K562 (cell line): ENCODE data around the gene CTBS. TPM values are rescaled to one million over a fixed set of nuclear protein-coding genes. Genes with fewer than 3 reads are reported as not detected.
A peak's percentile ranks its signal among the peaks of the same experiment; 100 is the strongest.

Source experiments
- ATAC-seq: fragments of 200-7000 bp; cut with Tn5 transposase; 3 replicates; pipeline ENCODE4 v1.9.1; 2020; ENCODE audit warnings: moderate library complexity
- BruUV-seq: library from RNA; stranded (reverse); fragments of 400-500 nt; replicated peaks from 2 replicates; lab custom pipeline; 2021; lab: Mats Ljungman, UMichigan
- CTCF ChIA-PET: fragments of 300-600 bp; formaldehyde crosslinking; extraction: SDS; loops from one replicate; lab custom pipeline; 2021; ENCODE audit warnings: low intra/inter-chr PET ratio; lab: Yijun Ruan, JAX
- POLR2A ChIA-PET: fragments of 300-600, 350-650 bp; sonication (Branson Sonifier 250); formaldehyde crosslinking; extraction: SDS; loops from one replicate; lab custom pipeline; 2021; ENCODE audit warnings: antibody characterized with exemption, inconsistent platforms; lab: Yijun Ruan, JAX
- DNase-seq, 4 experiments: peaks; one replicate each; pipeline versions ENCODE4 v3.0.0 to v3.0.0-alpha.2; 2011 to 2018; ENCODE audit warnings: low spot score in 3 of 4, mixed read lengths in 3 of 4; ENCODE audit errors: extremely low read depth in 1 of 4
- FAIRE-seq: peaks from 2 replicates; lab custom pipeline; 2011; peaks lifted over from hg19 to GRCh38; lab: Jason Lieb, UNC
- H2AFZ ChIP-seq: 2 replicates; pipeline ENCODE4 v1.6.0; 2011; ENCODE audit warnings: low read depth, low read length, control low read depth, inconsistent platforms
- H3K27ac ChIP-seq: fragments of 200-600 bp; 3 replicates; pipeline ENCODE4 v1.8.0; 2011; ENCODE audit warnings: low read depth, mild to moderate bottlenecking, control low read depth, inconsistent platforms, low read length, moderate library complexity, mixed read lengths; ENCODE audit errors: extremely low read depth
- H3K27me3 ChIP-seq, 2 experiments: fragments of 300-600 bp in 1 of 2; 2 replicates in 1 of 2; 3 replicates in 1 of 2; pipeline versions ENCODE4 v1.6.0 to v1.8.0; 2011; ENCODE audit warnings: inconsistent platforms in 2 of 2, low read length in 2 of 2, mild to moderate bottlenecking in 1 of 2, mixed read lengths in 1 of 2, moderate library complexity in 1 of 2; ENCODE audit not compliant: control insufficient read depth in 2 of 2, insufficient read depth in 2 of 2
- H3K36me3 ChIP-seq: fragments of 300-600 bp; 3 replicates; pipeline ENCODE4 v1.8.0; 2011; ENCODE audit warnings: mild to moderate bottlenecking, low read length, inconsistent platforms; ENCODE audit not compliant: control insufficient read depth, insufficient read depth
- H3K4me1 ChIP-seq, 2 experiments: fragments of 200-600 bp in 1 of 2; replicated peaks in 1 of 2; 2 replicates in 1 of 2; 3 replicates in 1 of 2; pipeline versions ENCODE4 v1.5.1 to v1.8.0; 2011; ENCODE audit warnings: inconsistent platforms in 2 of 2, low read length in 2 of 2, mild to moderate bottlenecking in 1 of 2, mixed read lengths in 1 of 2, moderate library complexity in 1 of 2; ENCODE audit not compliant: control insufficient read depth in 2 of 2, insufficient read depth in 2 of 2
- H3K4me2 ChIP-seq: 2 replicates; pipeline ENCODE4 v1.6.1; 2011; ENCODE audit warnings: low read length, control low read depth, inconsistent platforms, mixed read lengths; ENCODE audit not compliant: insufficient read depth
- H3K4me3 ChIP-seq: fragments of 200-600 bp; sonication (generic), shearing (Covaris generic); 2 replicates; pipeline ENCODE4 v1.5.1; 2016; ENCODE audit warnings: control low read depth, inconsistent platforms
- H3K79me2 ChIP-seq: fragments of 200-600 bp; 3 replicates; pipeline ENCODE4 v1.8.0; 2011; ENCODE audit warnings: low read length, inconsistent platforms; ENCODE audit not compliant: control insufficient read depth, insufficient read depth
- H3K9ac ChIP-seq, 2 experiments: 2 replicates each; pipeline versions ENCODE4 v1.6.0 to v1.6.1; 2011; ENCODE audit warnings: low read depth in 2 of 2, low read length in 2 of 2, control low read depth in 1 of 2, inconsistent platforms in 1 of 2, mild to moderate bottlenecking in 1 of 2, mixed read lengths in 1 of 2; ENCODE audit not compliant: insufficient read depth in 1 of 2
- H3K9me1 ChIP-seq: one replicate; pipeline ENCODE4 v1.6.0; 2011; ENCODE audit warnings: inconsistent platforms, mild to moderate bottlenecking, low read length, moderate library complexity; ENCODE audit not compliant: control insufficient read depth, insufficient read depth
- H3K9me3 ChIP-seq: replicated peaks from 2 replicates; pipeline ENCODE4 v1.5.1; 2011; ENCODE audit warnings: low read depth, low read length, inconsistent platforms; ENCODE audit not compliant: control insufficient read depth, insufficient read depth
- H4K20me1 ChIP-seq: replicated peaks from 2 replicates; pipeline ENCODE4 v1.6.1; 2011; ENCODE audit warnings: low read length, inconsistent platforms, mixed read lengths; ENCODE audit not compliant: control insufficient read depth, insufficient read depth
- ARID2 ChIP-seq: fragments of 450-650 bp; IDR thresholded peaks from 2 replicates; pipeline ENCODE4 v1.6.1; 2017; ENCODE audit warnings: antibody characterized with exemption, mild to moderate bottlenecking
- BRD9 ChIP-seq: fragments of 450-650 bp; IDR thresholded peaks from 2 replicates; pipeline ENCODE4 v1.6.1; 2018; ENCODE audit warnings: low read depth; ENCODE audit not compliant: partially characterized antibody
- ELF1 ChIP-seq: fragments of 200-800 bp; sonication (Bioruptor generic); IDR thresholded peaks from 2 replicates; pipeline ENCODE4 v1.6.1; 2016; ENCODE audit warnings: missing genetic modification characterization, missing compliant biosample characterization
- FOSL1 ChIP-seq: fragments of 200-800 bp; sonication (Bioruptor generic); conservative IDR thresholded peaks from 2 replicates; pipeline ENCODE4 v1.6.1; 2016; ENCODE audit warnings: missing genetic modification characterization, missing compliant biosample characterization
- FOXK2 ChIP-seq, 2 experiments: fragments of 450-650 bp; IDR thresholded peaks in 1 of 2; conservative IDR thresholded peaks in 1 of 2; 2 replicates each; pipeline ENCODE4 v1.6.1; 2016; ENCODE audit warnings: low read depth in 2 of 2, mild to moderate bottlenecking in 1 of 2
- FOXP1 ChIP-seq: sonication (generic); formaldehyde crosslinking; IDR thresholded peaks from 2 replicates; pipeline ENCODE4 v1.8.0; 2022; ENCODE audit warnings: mild to moderate bottlenecking, missing genetic modification reagents
- IFI16 ChIP-seq: fragments of 250-450 bp; sonication (Bioruptor Pico); IDR thresholded peaks from 2 replicates; pipeline ENCODE4 v2.1.2; 2022; ENCODE audit warnings: mild to moderate bottlenecking, inconsistent platforms
- JUND ChIP-seq, 2 experiments: IDR thresholded peaks; 2 replicates in 1 of 2; 3 replicates in 1 of 2; pipeline ENCODE4 v1.6.1; 2011; ENCODE audit warnings: borderline replicate concordance in 2 of 2, low read depth in 2 of 2, low read length in 2 of 2, improper control_type of control experiment in 1 of 2, missing biosample characterization in 1 of 2, missing genetic modification characterization in 1 of 2, missing genetic modification reagents in 1 of 2
- MAFF ChIP-seq: IDR thresholded peaks from 2 replicates; pipeline ENCODE4 v1.6.1; 2012; ENCODE audit warnings: low read length, improper control_type of control experiment
- MYC ChIP-seq, 2 experiments: fragments of 250-450 bp in 1 of 2; sonication (Bioruptor Pico) in 1 of 2; IDR thresholded peaks; 2 replicates each; pipeline versions ENCODE4 v1.5.1 to v1.6.1; 2012 to 2021; ENCODE audit warnings: low read depth in 2 of 2, borderline replicate concordance in 1 of 2, improper control_type of control experiment in 1 of 2, low read length in 1 of 2, mild to moderate bottlenecking in 1 of 2, moderate library complexity in 1 of 2
- NEUROD1 ChIP-seq: fragments of 150-350 bp; IDR thresholded peaks from 2 replicates; pipeline ENCODE4 v1.6.1; 2014; ENCODE audit warnings: borderline replicate concordance, low read length, low read depth; ENCODE audit not compliant: partially characterized antibody
- RBM22 ChIP-seq: fragments of 200-400 bp; formaldehyde crosslinking; IDR thresholded peaks from 2 replicates; pipeline ENCODE4 v1.6.1; 2018; ENCODE audit warnings: low read length, low read depth; ENCODE audit not compliant: poor library complexity, severe bottlenecking
- SAP30 ChIP-seq: fragments of 200-600 bp; sonication (generic); IDR thresholded peaks from 2 replicates; pipeline ENCODE4 v1.6.1; 2012; ENCODE audit warnings: borderline replicate concordance, low read depth, mild to moderate bottlenecking, moderate library complexity, low read length, control low read depth, inconsistent platforms; ENCODE audit not compliant: insufficient read depth, poor library complexity, severe bottlenecking
- SMC3 ChIP-seq: conservative IDR thresholded peaks from 2 replicates; pipeline ENCODE4 v1.6.1; 2011; ENCODE audit warnings: low read depth, low read length, improper control_type of control experiment; ENCODE audit not compliant: insufficient read depth
- TCF3 ChIP-seq: sonication (generic); formaldehyde crosslinking; IDR thresholded peaks from 2 replicates; pipeline ENCODE4 v1.4.0; 2020; ENCODE audit warnings: mild to moderate bottlenecking, missing genetic modification reagents
- TCF7 ChIP-seq: sonication (generic); IDR thresholded peaks from 2 replicates; pipeline ENCODE4 v1.6.1; 2016; ENCODE audit warnings: antibody characterized with exemption, borderline replicate concordance
- ZNF384 ChIP-seq: IDR thresholded peaks from 2 replicates; pipeline ENCODE4 v1.6.1; 2012; ENCODE audit warnings: low read depth, low read length, improper control_type of control experiment
- WGBS: fragments of 100-300 bp; shearing (Covaris generic); methylation state at CpG from one replicate; pipeline ENCODE4 v1.1.6; 2016; ENCODE audit warnings: low coverage, mixed read lengths; ENCODE audit not compliant: insufficient coverage; ENCODE audit errors: missing lambda C conversion rate; 5-methylcytosine and 5-hydroxymethylcytosine counted together
- in situ Hi-C: fragments of 300-500 bp; cut with MboI; formaldehyde crosslinking; loops from 4 replicates; pipeline ENCODE4 v1.15.0; 2018; ENCODE audit warnings: inconsistent platforms, mixed read lengths
- intact Hi-C: fragments of 100-400 bp; cut with micrococcal nuclease; formaldehyde crosslinking; loops from 2 replicates; pipeline ENCODE4 v1.14.2; 2022
- polyA plus RNA-seq, 8 experiments: library from polyadenylated mRNA; depleted of rRNA in 4 of 8; stranded (reverse) in 5 of 8; unstranded in 3 of 8; fragments of >200 nt; fragmentation: Nextera tagmentation in 2 of 8; fragmentation: Illumina TruSeq in 1 of 8; extraction: Ambion mirVana in 2 of 8; extraction: Trizol in 1 of 8; gene quantifications; 2 replicates each; pipeline versions ENCODE4 v1.2.1 to v1.2.3, GENCODE V29; 2011 to 2014; ENCODE audit warnings: inconsistent platforms in 1 of 8, missing spikeins in 1 of 8
- total RNA-seq, 7 experiments: library from RNA; depleted of rRNA in 6 of 7; stranded (reverse); fragments of >200 nt in 6 of 7; fragmentation: Illumina TruSeq in 2 of 7; extraction: Trizol in 2 of 7; gene quantifications; 2 replicates each; pipeline versions ENCODE4 v1.2.1 to v1.2.3, GENCODE V29; 2011 to 2021; ENCODE audit warnings: low replicate concordance in 1 of 7
- TF ChIP-seq, protein P1 (sequence below): fragments of 450-650 bp; IDR thresholded peaks from 2 replicates; pipeline ENCODE4 v1.6.1; 2014; ENCODE audit warnings: low read depth, mild to moderate bottlenecking, moderate library complexity, borderline replicate concordance

The CTBS gene
- total and polyA plus RNA-seq, 9 of the 15 experiments (the other 6 are each of a cell fraction or from before 2014, with no cell fraction given) = 3.0 to 19.8 (median 9.9) TPM

DNA sequence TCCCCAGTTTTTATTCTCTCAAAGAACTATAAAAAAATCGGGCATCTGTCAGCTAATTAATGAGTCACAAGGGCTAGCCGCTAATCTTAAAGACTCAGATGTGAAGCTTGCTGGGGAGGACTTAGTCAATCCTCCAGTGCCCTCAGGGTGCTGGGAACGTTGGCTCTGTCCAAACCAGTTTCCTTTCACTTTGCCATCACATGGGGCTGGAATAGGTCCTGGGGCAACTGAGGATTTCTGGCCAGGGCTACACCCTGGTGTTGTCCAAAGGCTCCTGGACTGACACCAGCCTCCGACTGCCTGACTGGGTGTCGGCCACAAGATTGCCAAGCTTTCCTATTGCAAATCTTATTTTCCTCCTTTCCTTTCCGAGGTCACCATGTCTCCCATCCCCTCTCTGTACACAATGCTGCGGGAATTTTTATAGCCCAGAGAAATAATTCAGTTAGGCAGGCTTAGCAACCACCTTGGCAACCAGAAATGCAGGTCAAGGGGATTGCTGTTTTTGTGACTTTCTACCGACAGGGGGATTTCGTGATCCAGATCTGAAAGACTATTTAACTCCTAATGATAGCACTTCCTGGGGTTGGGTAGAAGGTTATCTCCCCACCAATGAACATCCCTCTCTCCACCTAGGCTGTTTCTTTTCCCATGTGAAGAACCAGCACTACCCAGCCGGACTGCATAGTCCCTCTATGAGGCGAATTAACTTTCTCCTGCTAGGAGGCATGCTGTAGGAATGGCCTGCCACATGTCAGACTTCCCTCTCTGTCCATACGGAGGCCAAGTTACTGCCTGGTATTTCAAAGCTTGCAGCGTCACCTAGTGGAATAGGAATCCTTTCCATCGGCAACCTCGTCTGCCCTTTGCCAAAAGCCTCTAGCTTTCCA is 29.9 kb upstream of the CTBS start:
- WGBS = 24% methylated on average over 15 of the region's 15 CpGs
- peaks cover 7 to 14% of the 10 kb centered on the region in 2 experiments for H3K4me1 ChIP-seq
- no peaks in the 10 kb centered on the region for H3K36me3 ChIP-seq
- peak overlapping the region; percentile 26 to 65; a peak in 1 of 4 replicates for H3K9ac ChIP-seq
- no TSS peak for BruUV-seq
- H3K4me2 ChIP-seq = peak overlapping the region; percentile 71
- DNase-seq (peak; percentile 32 to 80 (median 50)), FAIRE-seq (peak; percentile 91), ATAC-seq (peak; percentile 92)
- in situ Hi-C loops = loop anchor here (25.0 kb wide), 1 partner anchor 692 kb away; no protein-coding TSS in a partner anchor
- ChIA-PET POLR2A (interaction anchor here (0.7 to 1.7 kb wide), 4 partner anchors 29 to 156 kb away, joined by 3 to 8 read pairs (median 4); partner anchors contain the start of gene CTBS), CTCF (interaction anchor here (0.6 to 1.9 kb wide), 5 partner anchors 16 to 699 kb away, joined by 3 to 7 read pairs (median 4); no protein-coding TSS in a partner anchor)
- H3K27ac ChIP-seq = no peak overlapping the region; the same call in 2 of the 3 replicates
- peak overlapping the region; percentile 9; the same call in 1 of the 2 replicates for H3K4me3 ChIP-seq
- H3K9me3 ChIP-seq = no peaks in the 10 kb centered on the region
- H2AFZ ChIP-seq = peak overlapping the region; percentile 89
- no peaks in the 10 kb centered on the region for H3K79me2 ChIP-seq
- H3K9me1 ChIP-seq = no peaks in the 10 kb centered on the region
- intact Hi-C loops = loop anchor here (1.0 to 5.0 kb wide), 8 partner anchors 62 to 699 kb away; partner anchors contain the start of genes GNG5, PRKACB and SPATA1
- H4K20me1 ChIP-seq = no peaks in the 10 kb centered on the region
- H3K27me3 ChIP-seq = no peaks in the 10 kb centered on the region
- TF ChIP-seq RBM22 (no peak), FOXP1 (no peak), ZNF384 (0 out of 2 replicates have a peak, but pooled peaks have one; percentile 38), TCF3 (CRISPR knock-in tag) (peak; percentile 16; the same call in 1 of the 2 replicates), JUND (IDR thresholded peaks at IDR 0.05; ENCODE audit: borderline replicate concordance, low read depth, low read length) (peak; percentile 25; the same call in 1 of the 2 replicates), JUND (tag; IDR thresholded peaks at IDR 0.05; ENCODE audit: borderline replicate concordance, low read depth, low read length) (no peak; the same call in 2 of the 3 replicates), BRD9 (peak; percentile 61), SAP30 (no peak), MAFF (peak; percentile 23; the same call in 1 of the 2 replicates), ARID2 (0 out of 2 replicates have a peak, but pooled peaks have one; percentile 18), ELF1 (tag) (peak; percentile 46), TCF7 (no peak), FOSL1 (peak; percentile 40; the same call in 1 of the 2 replicates), MYC (IDR thresholded peaks at IDR 0.05; ENCODE audit: low read depth, low read length) (peak; percentile 80), MYC (CRISPR knock-in tag; IDR thresholded peaks at IDR 0.05; ENCODE audit: borderline replicate concordance, low read depth) (no peak), FOXK2 (conservative IDR thresholded peaks at IDR 0.05 in 1 of 2, IDR thresholded peaks at IDR 0.05 in 1 of 2; ENCODE audit: low read depth in 2 of 2) (no peak), IFI16 (CRISPR knock-in tag) (no peak), SMC3 (peak; percentile 81), NEUROD1 (no peak)
- TF ChIP-seq, protein P1, sequence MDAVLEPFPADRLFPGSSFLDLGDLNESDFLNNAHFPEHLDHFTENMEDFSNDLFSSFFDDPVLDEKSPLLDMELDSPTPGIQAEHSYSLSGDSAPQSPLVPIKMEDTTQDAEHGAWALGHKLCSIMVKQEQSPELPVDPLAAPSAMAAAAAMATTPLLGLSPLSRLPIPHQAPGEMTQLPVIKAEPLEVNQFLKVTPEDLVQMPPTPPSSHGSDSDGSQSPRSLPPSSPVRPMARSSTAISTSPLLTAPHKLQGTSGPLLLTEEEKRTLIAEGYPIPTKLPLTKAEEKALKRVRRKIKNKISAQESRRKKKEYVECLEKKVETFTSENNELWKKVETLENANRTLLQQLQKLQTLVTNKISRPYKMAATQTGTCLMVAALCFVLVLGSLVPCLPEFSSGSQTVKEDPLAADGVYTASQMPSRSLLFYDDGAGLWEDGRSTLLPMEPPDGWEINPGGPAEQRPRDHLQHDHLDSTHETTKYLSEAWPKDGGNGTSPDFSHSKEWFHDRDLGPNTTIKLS = peak; percentile 43; the same call in 1 of the 2 replicates
